Breast epithelium (tissue), 3 donors: ENCODE data around the gene PASK.

Experiments used
- CTCF ChIP-seq, 3 donors: fragments of 450-650 bp; IDR thresholded peaks; one replicate each; pipeline ENCODE4 v1.5.1; 2016 to 2017; ENCODE audit warnings: antibody characterized with exemption in 3 of 3, mild to moderate bottlenecking in 3 of 3, moderate library complexity in 3 of 3
- POLR2A ChIP-seq: fragments of 450-650 bp; IDR thresholded peaks from one replicate; pipeline ENCODE4 v1.6.1; 2016; ENCODE audit warnings: antibody characterized with exemption, mild to moderate bottlenecking, moderate library complexity

DNA sequence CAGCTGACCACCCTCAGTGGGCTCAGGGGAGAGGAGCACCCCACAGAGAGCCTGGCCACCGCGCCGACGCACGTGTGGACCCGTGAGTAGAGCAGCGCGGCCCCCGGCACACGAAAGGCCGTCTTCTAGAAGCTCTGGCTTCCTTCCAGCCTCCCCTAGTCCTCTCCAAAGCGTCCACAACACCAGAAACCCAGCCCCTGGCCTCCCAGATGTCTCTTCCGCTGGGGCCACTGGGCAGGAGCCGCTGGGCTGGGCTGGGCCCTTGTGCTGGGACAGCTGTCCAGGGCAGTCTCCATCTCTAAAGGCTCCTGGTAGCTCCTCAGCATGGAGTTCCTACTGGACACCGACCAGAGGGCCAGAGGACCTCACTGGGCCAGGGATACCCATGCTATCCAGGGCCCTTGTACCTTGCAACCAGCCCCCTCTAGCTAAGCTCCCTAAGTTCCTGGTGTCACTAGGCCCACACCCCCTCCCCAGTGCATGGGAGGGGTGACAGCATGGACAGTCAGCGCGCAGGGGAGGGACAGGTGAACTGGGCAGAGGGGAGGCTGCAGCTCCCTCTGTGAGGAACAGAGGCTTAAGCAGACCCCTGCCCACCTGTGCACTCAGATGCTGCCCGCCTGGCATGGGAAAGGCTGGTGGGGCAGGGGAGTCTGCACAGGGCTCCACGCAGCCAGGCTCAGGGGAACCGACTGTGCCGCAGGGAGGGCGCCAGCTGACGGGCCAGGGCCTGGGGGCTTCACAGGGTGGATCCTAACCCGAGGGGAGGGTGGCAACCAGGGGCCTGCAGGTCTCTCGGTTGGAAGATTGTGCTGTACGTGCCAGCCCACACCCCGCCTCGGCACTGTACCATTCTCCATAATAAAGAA, 80.1 kb downstream of the PASK start:
- TF ChIP-seq CTCF (IDR thresholded peaks at IDR 0.05), result no peak
- TF ChIP-seq POLR2A, result no peak
